Left lung (tissue), 10 donors: Measurements from ENCODE around the gene PRSS57. TPM values are rescaled to one million over a fixed set of nuclear protein-coding genes. Genes with fewer than 3 reads are reported as not detected.
"Not testable (repeated sequence)": the region's sequence is repeated elsewhere in the genome, so short reads cannot be mapped to it uniquely, and the experiment has no call there.

ENCODE experiments used
- ATAC-seq: fragments of 200-7000 bp; cut with Tn5 transposase; one replicate; pipeline ENCODE4 v1.9.1; 2020; ENCODE audit warnings: moderate library complexity
- DNase-seq, 4 donors: peaks; one replicate each; pipeline ENCODE4 v3.0.0-alpha.2; 2013 to 2020
- H3K27ac ChIP-seq, 2 donors: fragments of 200-600 bp; sonication (generic) in 1 of 2; one replicate each; pipeline versions ENCODE4 v1.5.0 to v1.8.0; 2020 to 2021
- H3K27me3 ChIP-seq, 2 donors: fragments of 200-600 bp; sonication (generic) in 1 of 2; one replicate each; pipeline versions ENCODE4 v1.5.0 to v1.8.0; 2020 to 2021
- H3K36me3 ChIP-seq, 2 donors: fragments of 200-600 bp; sonication (generic) in 1 of 2; one replicate each; pipeline versions ENCODE4 v1.5.0 to v1.8.0; 2020 to 2021
- H3K4me1 ChIP-seq, 2 donors: fragments of 200-600 bp; one replicate each; pipeline ENCODE4 v1.8.0; 2021
- H3K4me3 ChIP-seq, 2 donors: fragments of 200-600 bp; sonication (generic) in 1 of 2; one replicate each; pipeline versions ENCODE4 v1.5.0 to v1.8.0; 2020 to 2021; ENCODE audit warnings: mild to moderate bottlenecking in 1 of 2
- H3K9me3 ChIP-seq, 2 donors: fragments of 200-600 bp; sonication (generic) in 1 of 2; one replicate each; pipeline versions ENCODE4 v1.5.0 to v1.8.0; 2020 to 2021
- intact Hi-C, 2 donors: fragments of 100-400 bp; cut with DNase I; formaldehyde crosslinking; loops; one replicate each; pipeline versions ENCODE4 v1.11.2 to v1.14.2; 2022
- polyA plus RNA-seq, 6 donors: library from polyadenylated mRNA; unstranded; fragments of 120-200 nt; gene quantifications; one replicate each; pipeline ENCODE4 v1.2.1, GENCODE V29; 2013; ENCODE audit not compliant: insufficient read length in 6 of 6
- total RNA-seq, 2 donors: library from RNA; stranded (reverse); fragmentation: NEBNext Ultra II Directional; extraction: Animal tissue kit (Norgen Biotek cat#: 25700); gene quantifications; one replicate each; pipeline ENCODE4 v1.2.1, GENCODE V29; 2021
- TF ChIP-seq, protein P1 (sequence below), 2 donors: fragments of 200-600 bp; sonication (generic) in 1 of 2; IDR thresholded peaks; one replicate each; pipeline versions ENCODE4 v1.5.0 to v1.8.0; 2021; ENCODE audit warnings: antibody characterized with exemption in 2 of 2
- donor health status: DM: no; HTN: yes; CAD: no.
- donor health status: DM: no; HTN: no; CAD: no.

The PRSS57 gene
- total and polyA plus RNA-seq, 8 donors: 0.15 to 0.50 (median 0.29) TPM; not detected in 2

DNA sequence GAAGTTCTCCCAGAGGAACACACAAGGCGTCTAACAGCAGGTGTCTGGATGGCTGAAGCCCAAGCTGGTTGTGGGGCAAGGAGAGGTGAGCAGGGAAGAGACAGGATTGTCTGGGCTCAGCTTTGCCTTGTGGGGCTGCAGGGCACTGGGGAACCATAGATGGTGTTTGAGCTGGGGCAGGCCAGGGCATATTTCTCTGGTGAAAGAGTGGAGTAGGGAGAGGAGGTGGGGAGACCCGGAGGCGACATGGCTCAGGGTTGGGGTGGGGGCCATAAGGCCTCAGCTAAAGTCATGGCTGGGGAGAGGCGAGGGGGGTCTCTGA lies 8.0 kb upstream of the PRSS57 start:
- Histone ChIP-seq H3K4me1 (peaks cover 3 to 29% of the 10 kb centered on the region in 2 donors), H3K36me3 (no peaks in the 10 kb centered on the region), H3K27ac (peak overlapping the region in 1 of 2 donors; percentile 62), H3K4me3 (peak overlapping the region in 1 of 2 donors; percentile 38), H3K9me3 (no peaks in the 10 kb centered on the region), H3K27me3 (peaks cover 0 to 5% of the 10 kb centered on the region in 2 donors)
- ATAC-seq (no peak), DNase-seq (no peak)
- intact Hi-C loops: no loop called here
- TF ChIP-seq, protein P1, sequence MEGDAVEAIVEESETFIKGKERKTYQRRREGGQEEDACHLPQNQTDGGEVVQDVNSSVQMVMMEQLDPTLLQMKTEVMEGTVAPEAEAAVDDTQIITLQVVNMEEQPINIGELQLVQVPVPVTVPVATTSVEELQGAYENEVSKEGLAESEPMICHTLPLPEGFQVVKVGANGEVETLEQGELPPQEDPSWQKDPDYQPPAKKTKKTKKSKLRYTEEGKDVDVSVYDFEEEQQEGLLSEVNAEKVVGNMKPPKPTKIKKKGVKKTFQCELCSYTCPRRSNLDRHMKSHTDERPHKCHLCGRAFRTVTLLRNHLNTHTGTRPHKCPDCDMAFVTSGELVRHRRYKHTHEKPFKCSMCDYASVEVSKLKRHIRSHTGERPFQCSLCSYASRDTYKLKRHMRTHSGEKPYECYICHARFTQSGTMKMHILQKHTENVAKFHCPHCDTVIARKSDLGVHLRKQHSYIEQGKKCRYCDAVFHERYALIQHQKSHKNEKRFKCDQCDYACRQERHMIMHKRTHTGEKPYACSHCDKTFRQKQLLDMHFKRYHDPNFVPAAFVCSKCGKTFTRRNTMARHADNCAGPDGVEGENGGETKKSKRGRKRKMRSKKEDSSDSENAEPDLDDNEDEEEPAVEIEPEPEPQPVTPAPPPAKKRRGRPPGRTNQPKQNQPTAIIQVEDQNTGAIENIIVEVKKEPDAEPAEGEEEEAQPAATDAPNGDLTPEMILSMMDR (IDR thresholded peaks at IDR 0.05): no peak

DNA sequence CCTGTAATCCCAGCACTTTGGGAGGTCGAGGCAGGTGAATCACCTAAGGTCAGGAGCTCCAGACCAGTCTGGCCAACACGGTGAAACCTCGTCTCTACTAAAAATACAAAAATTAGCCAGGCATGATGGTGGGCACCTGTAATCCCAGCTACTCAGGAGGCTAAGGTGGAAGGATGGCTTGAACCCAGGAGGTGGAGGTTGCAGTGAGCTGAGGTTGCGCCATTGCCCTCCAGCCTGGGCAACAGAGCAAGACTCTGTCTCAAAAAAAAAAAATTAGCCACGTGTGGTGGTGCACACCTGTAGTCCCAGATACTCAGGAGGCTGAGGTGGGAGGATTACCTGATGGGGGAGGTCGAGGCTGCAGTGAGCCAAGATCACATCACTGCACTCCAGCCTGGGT lies 7.6 kb upstream of the PRSS57 start:
- H3K36me3 ChIP-seq, intact Hi-C loops, ATAC-seq, H3K27me3 ChIP-seq, H3K9me3 ChIP-seq, DNase-seq: not testable (repeated sequence)
- H3K4me3 ChIP-seq: peak overlapping the region in 1 of 2 donors; percentile 38
- peak overlapping the region in 1 of 2 donors; percentile 62 for H3K27ac ChIP-seq
- peaks cover 3 to 29% of the 10 kb centered on the region in 2 donors for H3K4me1 ChIP-seq

DNA sequence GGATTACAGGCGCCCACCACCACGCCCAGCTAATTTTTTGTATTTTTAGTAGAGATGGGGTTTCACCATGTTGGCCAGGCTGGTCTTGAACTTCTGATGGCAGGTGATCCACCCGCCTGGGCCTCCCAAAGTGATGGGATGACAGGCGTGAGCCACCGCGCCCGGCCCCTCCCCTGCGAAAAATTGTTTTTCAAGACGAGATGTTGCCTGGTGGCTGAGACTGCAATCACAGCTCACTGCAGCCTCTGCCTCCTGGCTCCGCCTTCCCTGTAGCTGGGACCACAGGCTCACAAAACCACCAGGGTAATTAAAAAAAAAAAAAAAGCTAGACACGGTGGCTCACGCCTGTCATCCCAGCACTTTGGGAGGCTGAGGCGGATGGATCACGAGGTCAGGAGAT lies 4.6 kb upstream of the PRSS57 start:
- H3K4me1 ChIP-seq: peaks cover 0 to 41% of the 10 kb centered on the region in 2 donors
- H3K9me3 ChIP-seq, H3K27ac ChIP-seq, ATAC-seq, intact Hi-C loops, H3K4me3 ChIP-seq, DNase-seq, H3K36me3 ChIP-seq: not testable (repeated sequence)
- H3K27me3 ChIP-seq: peaks cover 0 to 12% of the 10 kb centered on the region in 2 donors

DNA sequence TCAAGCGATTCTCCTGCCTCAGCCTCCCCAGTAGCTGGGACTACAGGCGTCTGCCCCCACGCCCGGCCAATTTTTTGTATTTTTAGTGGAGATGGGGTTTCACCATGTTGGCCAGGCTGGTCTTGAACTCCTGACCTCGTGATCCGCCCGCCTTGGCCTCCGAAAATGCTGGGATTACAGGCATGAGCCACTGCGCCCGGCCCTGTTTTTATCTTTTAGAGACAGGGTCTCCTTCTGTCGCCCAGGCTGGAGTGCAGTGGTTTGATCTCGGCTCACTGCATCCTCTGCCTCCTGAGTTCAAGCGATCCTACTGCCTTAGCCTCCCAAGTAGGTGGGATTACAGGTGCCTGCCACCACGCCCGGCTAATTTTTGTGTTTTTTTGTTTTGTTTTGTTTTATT lies 3.3 kb upstream of the PRSS57 start:
- intact Hi-C loops, DNase-seq, H3K9me3 ChIP-seq, H3K36me3 ChIP-seq, H3K4me3 ChIP-seq, H3K27ac ChIP-seq, ATAC-seq: not testable (repeated sequence)
- Histone ChIP-seq H3K4me1 (peaks cover 0 to 39% of the 10 kb centered on the region in 2 donors), H3K27me3 (peaks cover 0 to 19% of the 10 kb centered on the region in 2 donors)

DNA sequence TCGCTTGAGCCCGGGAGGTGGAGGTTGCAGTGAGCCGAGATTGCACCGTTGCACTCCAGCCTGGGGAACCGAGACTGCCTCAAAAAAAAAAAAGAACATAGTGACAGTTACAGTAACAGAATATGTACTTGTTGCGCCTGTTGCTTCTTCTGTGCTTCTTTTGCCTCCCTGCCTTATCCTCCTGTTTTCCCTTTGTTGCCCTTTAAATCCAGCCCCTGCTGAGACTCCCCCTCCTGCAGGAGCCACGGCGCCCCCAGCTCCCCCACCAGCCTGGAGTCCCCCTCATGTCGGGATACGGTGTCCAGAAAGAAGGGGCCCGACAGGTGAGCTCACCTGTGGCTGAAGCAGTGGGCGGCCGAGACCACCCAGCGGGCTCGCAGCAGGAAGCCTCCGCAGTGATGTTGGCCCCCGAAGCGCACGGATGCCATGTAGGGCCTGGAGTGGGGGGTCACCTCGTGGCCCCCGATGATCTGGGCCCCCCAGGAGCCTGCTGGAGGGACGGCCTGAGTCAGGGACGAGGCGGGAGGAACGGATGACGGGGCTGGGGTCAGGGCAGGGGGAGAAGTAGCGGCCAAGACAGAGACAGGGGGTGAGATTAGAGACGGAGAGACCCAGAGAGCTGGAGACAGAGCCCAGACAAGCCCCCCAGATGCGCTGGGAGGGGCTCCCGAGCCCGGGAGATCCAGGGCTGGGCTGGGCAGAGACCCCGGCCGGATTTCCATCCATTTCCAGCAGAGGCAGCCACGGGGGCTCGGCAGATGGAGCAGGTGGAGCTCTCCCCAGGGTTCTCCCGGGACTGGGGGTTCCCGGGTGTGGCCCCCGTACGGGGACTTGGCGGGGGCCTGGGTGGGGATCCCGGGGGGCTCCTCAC lies 536 bp downstream of the PRSS57 start:
- ATAC-seq: no peak
- Histone ChIP-seq H3K4me1 (peaks cover 0 to 26% of the 10 kb centered on the region in 2 donors), H3K27ac (no peak overlapping the region), H3K36me3 (no peaks in the 10 kb centered on the region), H3K9me3 (no peaks in the 10 kb centered on the region), H3K27me3 (peaks cover 0 to 19% of the 10 kb centered on the region in 2 donors), H3K4me3 (no peak overlapping the region)
- intact Hi-C loops: no loop called here
- TF ChIP-seq, protein P1 (IDR thresholded peaks at IDR 0.05): no peak
- DNase-seq: no peak

DNA sequence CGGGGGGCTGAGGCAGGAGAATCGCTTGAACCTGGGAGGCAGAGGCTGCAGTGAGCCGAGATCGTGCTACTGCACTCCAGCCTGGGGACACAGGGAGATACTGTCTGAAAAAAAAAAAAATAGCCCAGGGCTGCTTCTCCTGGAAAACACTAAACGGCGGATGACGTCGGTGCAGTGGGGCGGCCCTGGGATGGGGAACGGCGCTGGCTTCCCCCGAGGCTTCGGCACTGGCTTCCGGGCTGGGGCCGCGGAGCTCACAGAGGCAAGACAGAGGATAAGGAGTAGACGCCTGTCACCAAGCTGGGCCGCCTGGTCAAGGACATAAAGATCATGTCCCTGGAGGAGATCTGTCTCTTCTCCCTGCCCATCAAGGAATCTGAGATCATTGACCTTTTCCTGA lies 5.0 kb downstream of the PRSS57 start:
- DNase-seq (no peak), ATAC-seq (no peak)

More for the DNA sequence above, 5.0 kb downstream of the PRSS57 start:
- H3K4me1 ChIP-seq: peaks cover 0 to 9% of the 10 kb centered on the region in 2 donors
- intact Hi-C loops: no loop called here
- no peak overlapping the region for H3K27ac ChIP-seq
- TF ChIP-seq, protein P1 (IDR thresholded peaks at IDR 0.05): no peak
- H3K9me3 ChIP-seq: no peaks in the 10 kb centered on the region
- no peak overlapping the region for H3K4me3 ChIP-seq
- H3K36me3 ChIP-seq: no peaks in the 10 kb centered on the region
- peaks cover 0 to 10% of the 10 kb centered on the region in 2 donors for H3K27me3 ChIP-seq
